HG03575 (cell line): ENCODE data around the gene SNRNP25.

Experiments
- ATAC-seq: cut with Tn5 transposase; IDR thresholded peaks from one replicate; pipeline ENCODE4 v1.9.1; 2021; ENCODE audit not compliant: unreplicated experiment, insufficient number of reproducible peaks, low FRiP score; ENCODE audit errors: extremely low read depth

The SNRNP25 gene

DNA sequence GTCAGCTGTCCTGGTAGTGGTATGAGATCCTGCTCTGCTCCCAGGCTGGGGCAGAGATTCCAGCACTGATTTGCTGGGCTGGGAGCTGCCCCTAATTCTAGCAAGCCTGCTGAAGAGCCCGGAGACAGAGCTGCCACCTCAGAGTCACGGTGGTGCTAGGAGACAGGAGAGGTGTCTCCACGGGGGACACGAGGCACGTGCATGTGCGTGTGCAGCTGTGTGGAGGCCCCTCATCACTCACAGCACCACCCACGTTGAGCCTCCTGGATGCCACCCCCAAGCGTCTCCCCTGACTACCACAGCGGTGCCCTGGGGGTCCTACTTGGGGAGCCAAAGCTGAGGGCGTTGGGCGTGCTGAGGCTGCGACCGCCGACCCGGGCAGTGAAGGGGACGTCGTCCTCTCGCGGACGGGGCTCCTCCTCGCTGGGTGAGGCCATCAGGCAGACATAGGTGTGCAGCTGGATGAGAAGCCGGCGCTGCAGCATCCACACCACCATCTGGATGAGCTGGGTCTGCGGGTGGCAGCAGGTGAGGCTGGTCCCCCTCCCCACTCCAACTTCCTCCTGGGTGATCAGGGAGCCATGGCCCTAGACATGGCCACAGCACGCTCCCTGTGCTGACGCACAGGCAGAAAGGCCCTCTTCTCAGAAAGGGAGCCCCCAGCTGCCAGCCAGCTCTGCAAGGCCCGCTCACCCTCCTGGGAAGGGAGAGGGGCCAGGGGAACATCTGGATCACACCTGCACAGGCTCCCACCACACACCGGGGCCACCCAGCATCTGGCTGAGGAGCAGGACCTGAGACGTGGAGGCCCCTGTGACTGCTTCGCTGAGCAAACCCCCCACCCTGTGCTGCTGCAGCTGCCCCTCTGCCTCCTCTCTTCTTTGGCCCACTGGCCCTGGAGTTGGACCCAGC, 36.0 kb downstream of the SNRNP25 start:
- ATAC-seq = no peak

DNA sequence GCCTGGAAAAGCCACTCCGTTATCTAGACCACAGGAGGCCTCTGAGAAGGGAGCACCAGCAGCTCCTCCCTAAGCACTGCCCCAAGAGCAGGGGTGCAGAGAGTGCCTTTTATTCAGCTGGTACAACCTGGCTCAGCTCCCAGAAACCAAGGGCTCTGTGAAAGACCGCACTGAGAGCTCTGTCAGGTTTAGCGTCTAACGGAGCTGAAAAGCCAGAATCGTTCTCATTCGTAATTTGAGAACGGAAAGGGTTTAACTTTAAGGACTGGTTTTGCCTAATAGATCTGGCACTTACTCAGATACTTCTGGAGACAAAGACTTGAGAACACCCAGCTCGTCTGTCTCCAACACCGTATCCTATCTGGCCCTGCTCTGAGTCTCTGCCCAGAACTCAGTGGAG, 37.9 kb downstream of the SNRNP25 start:
- no peak for ATAC-seq

GRCh38 chr16:92431-93339, 39.1 kb downstream of the SNRNP25 start:
- no peak for ATAC-seq

- no peak for ATAC-seq
These were observed 41.3 kb downstream of the SNRNP25 start for GRCh38 chr16:94918-95265.

GRCh38 chr16:96935-97381, 43.3 kb downstream of the SNRNP25 start:
- no peak for ATAC-seq

DNA sequence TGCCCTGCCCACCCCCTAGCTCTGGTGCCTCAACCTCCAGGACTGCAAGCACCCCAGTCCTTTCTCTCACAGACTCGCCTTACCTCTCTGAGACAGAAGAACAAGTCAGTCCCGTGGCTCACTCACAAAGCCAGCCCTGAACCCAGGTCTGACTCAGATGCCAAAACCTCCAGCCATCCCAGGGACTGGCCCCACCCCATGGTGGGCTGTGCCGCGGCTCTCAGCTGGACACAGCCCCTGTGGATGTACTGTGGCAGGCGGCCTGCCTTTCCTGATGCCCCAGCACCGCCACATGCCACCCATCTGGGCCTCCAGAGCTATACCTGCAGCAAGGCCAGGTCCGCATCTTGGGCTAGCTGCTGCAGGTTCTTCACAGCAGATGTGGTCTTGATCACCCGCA, 44.2 kb downstream of the SNRNP25 start:
- ATAC-seq = no peak

DNA sequence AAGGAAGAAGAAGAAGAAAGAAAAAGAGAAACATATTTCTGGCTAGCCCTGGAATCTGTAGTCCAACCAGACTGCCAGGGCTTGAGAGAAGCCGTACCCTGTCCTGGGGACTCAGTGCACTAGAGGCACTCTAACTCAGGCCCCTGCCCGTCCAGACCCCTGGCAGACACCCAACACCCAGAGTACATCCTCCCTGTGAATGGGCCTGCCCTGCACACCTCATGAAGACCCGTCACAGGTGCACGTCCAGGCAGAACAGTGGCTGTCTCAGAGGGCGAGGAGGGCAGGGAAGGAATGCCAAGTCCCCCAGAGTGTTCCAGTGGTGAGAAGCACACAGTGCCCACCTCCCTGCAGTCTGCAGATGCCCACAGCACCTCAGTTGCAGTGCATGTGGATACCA, 47.4 kb downstream of the SNRNP25 start:
- ATAC-seq = no peak

DNA sequence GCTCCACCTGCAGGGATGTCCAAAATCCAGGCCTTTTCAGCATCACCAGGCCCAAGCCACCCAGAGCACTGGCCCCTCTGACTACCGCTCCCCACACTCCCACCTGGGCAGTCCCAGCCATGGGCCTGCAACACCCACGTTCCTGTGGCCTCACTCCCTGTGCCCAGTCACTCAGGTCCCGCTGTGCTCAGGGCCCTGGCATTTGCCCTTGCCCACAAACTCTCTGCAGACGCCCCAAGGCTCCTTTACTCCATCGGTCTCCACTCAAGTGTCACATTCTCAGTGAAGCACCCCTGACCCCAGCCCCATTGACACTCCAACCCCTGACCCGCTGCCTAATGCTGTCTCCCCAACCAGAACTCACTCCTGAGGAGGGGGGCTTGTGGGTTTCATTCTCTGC, 48.0 kb downstream of the SNRNP25 start:
- no peak for ATAC-seq

DNA sequence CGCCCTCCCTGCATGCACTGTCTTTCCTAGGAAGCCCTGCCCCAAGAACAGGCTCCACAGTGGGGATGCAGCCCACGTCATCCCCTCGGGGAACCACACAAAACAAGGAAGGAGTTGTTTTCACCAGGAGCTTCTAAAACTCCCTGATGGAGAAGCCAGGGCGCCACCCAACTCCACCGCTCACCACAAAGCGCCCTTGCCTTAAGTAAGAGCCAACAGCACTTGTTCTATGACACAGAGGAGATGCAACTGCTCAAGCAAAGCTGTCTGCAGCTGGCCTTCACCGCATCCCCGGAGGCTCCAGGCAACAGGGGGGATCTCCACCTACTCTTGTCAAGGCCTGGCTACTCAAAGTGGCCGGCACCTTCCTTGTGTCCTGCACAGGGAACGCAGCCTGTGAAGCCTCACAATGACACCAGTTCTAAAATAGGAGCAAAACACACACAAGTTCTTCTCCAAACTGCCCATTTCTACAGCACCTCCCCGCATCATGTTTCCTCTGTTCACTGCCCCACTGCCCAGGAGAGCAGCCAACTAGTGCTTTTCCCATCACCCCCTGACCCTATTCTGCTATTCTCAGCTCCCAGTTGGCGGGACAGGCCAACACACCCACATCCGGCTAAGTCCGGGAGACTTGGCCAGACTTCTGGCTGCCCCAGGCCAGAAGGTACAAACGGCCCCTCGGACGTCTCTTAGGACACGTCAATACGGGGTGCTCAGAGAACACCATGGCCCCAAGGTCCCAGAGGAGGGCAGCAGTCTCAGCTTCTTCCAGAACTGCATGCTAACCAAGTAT, 48.6 kb downstream of the SNRNP25 start:
- ATAC-seq = no peak

GRCh38 chr16:104355-104754, 50.7 kb downstream of the SNRNP25 start:
- no peak for ATAC-seq

- no peak for ATAC-seq
These were observed 51.3 kb downstream of the SNRNP25 start for GRCh38 chr16:104928-105327.

GRCh38 chr16:105521-105920, 51.9 kb downstream of the SNRNP25 start:
- ATAC-seq = no peak

DNA sequence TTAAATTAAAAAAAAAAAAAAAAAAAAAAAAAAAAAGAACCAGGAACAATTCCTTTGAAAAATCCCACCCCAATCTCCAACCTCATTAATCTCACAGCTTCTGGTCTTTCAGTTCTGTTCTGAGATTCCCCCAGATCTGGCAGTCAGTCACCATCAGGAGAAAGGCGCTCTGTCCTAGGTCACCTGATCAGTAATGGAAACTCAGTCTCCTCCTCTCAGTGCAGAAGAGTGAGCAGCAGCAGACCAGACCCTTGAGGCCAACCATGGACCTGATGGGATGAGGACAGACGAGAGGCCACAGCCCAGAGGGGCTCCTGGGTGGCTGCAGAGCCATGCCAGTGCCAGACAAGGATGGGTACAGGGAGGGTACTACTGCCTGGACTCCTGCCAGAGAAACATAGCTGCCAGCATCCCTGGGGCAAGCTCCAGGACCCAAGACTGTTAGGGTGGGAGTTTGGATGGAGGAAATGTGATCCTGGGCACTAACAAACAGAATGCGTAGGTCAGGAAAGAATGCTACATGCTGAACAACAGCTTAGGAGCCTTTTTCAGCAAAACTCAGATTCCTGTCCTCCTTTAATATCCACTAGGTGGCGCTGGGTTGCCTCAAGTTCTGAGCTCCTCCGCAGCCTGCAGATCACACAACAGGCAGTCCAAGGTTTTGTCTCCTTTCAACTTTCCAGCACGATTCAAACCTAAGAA, 53.1 kb downstream of the SNRNP25 start:
- no peak for ATAC-seq
